ENCODE results near the gene LCNL1. TPM values are rescaled to one million over a fixed set of nuclear protein-coding genes. Genes with fewer than 3 reads are reported as not detected.

LCNL1 gene
- total and polyA plus RNA-seq, 10 of the 15 experiments (the other 5 are each of a cell fraction or from before 2014, with no cell fraction given) = not detected

GRCh38 chr9:136949817-136950655, 32.8 kb upstream of the LCNL1 start:
- FAIRE-seq = peak; percentile 97
- ChIA-PET CTCF (interaction anchor here (1.0 to 3.5 kb wide), 3 partner anchors 80 to 109 kb away, joined by 3 to 163 read pairs (median 65); partner anchors contain the start of genes ABCA2 and FUT7), POLR2A (interaction anchor here (1.0 to 3.0 kb wide), 3 partner anchors 43 to 273 kb away, joined by 3 to 19 read pairs (median 3); partner anchors contain the start of gene PAXX), SMC1A (ENCODE audit: uncharacterized antibody, unreplicated experiment) (interaction anchor here (1.0 to 1.5 kb wide), 3 partner anchors 79 to 85 kb away, joined by 4 to 8 read pairs (median 7); no protein-coding TSS in a partner anchor), RAD21 (ENCODE audit: unreplicated experiment) (interaction anchor here (0.8 to 1.0 kb wide), 2 partner anchors 50 to 85 kb away, joined by 3 to 9 read pairs; no protein-coding TSS in a partner anchor)
- H3K27ac ChIP-seq (ENCODE audit: control insufficient read depth, insufficient read depth) = peak overlapping the region; percentile 53
- H3K4me2 ChIP-seq (ENCODE audit: control insufficient read depth, insufficient read depth) = peak overlapping the region; percentile 98
- peak; percentile 98 for ATAC-seq
- DNase-seq (ENCODE audit: low read depth, low spot score) = peak; percentile 73
- intact Hi-C loops (cut with micrococcal nuclease; ENCODE audit: unreplicated experiment) (loop anchor here (10.0 kb wide), 1 partner anchor 155 kb away; the partner anchor contains the start of genes CCDC183 and TMEM141), in situ Hi-C loops (cut with MboI) (loop anchor here (5.0 kb wide), 1 partner anchor 87 kb away; no protein-coding TSS in a partner anchor)
- TSS peak; percentile 80 for BruUV-seq (replicated peaks)
- H3K4me3 ChIP-seq = peak overlapping the region; percentile 77
- H3K4me1 ChIP-seq (ENCODE audit: control insufficient read depth, insufficient read depth, low read length) = peaks cover 7% of the 10 kb centered on the region
- no peaks in the 10 kb centered on the region for H3K79me2 ChIP-seq (ENCODE audit: control insufficient read depth, insufficient read depth, low read length)
- 9% methylated on average over 53 of the region's 63 CpGs for WGBS (ENCODE audit: insufficient coverage, insufficient replicate concordance, low lambda C conversion rate, missing lambda C conversion rate)
- no peaks in the 10 kb centered on the region for H3K36me3 ChIP-seq (ENCODE audit: control insufficient read depth in 2 of 2, insufficient read depth in 2 of 2, low read length in 1 of 2)
- H3K27me3 ChIP-seq (replicated peaks in 1 of 2; ENCODE audit: control insufficient read depth in 2 of 2, insufficient read depth in 2 of 2, low read length in 1 of 2) = no peaks in the 10 kb centered on the region
- H3K9ac ChIP-seq (ENCODE audit: control insufficient read depth, insufficient read depth, low read length) = peak overlapping the region; percentile 78
- H2AFZ ChIP-seq (ENCODE audit: control insufficient read depth, low read depth, low read length) = peak overlapping the region; percentile 97
- no peaks in the 10 kb centered on the region for H4K20me1 ChIP-seq (ENCODE audit: control insufficient read depth, insufficient read depth)
- H3K9me3 ChIP-seq (replicated peaks; ENCODE audit: control insufficient read depth, insufficient read depth, low read length) = no peaks in the 10 kb centered on the region
- TF ChIP-seq RAD51 (IDR thresholded peaks at IDR 0.05) (peak; percentile 93), NR2F1 (conservative IDR thresholded peaks at IDR 0.05) (peak; percentile 82), GATAD2B (conservative IDR thresholded peaks at IDR 0.05; ENCODE audit: low read depth) (no peak; the same call in 1 of the 2 replicates), FOS (IDR thresholded peaks at IDR 0.05; ENCODE audit: borderline replicate concordance, extremely low read depth, insufficient read length) (peak; percentile 68), BHLHE40 (IDR thresholded peaks at IDR 0.05; ENCODE audit: borderline replicate concordance in 1 of 2, low read depth in 2 of 2, low read length in 1 of 2) (peak; percentile 74 to 98), LARP7 (IDR thresholded peaks at IDR 0.05) (peak; percentile 37), SMARCA5 (IDR thresholded peaks at IDR 0.05) (0 out of 2 replicates have a peak, but pooled peaks have one; percentile 32), SP1 (IDR thresholded peaks at IDR 0.05; ENCODE audit: low read depth, low read length) (peak; percentile 91), IKZF1 (conservative IDR thresholded peaks at IDR 0.05) (peak; percentile 42; the same call in 1 of the 2 replicates), NFYB (IDR thresholded peaks at IDR 0.05; ENCODE audit: insufficient read depth, low read depth, low read length) (peak; percentile 98), SIN3A (IDR thresholded peaks at IDR 0.05; ENCODE audit: low read depth, low read length) (0 out of 2 replicates have a peak, but pooled peaks have one; percentile 10), PML (IDR thresholded peaks at IDR 0.05; ENCODE audit: low read length) (no peak), POU2F2 (IDR thresholded peaks at IDR 0.05; ENCODE audit: borderline replicate concordance, low read depth, low read length) (0 out of 3 replicates have a peak, but pooled peaks have one; percentile 9)
- TF ChIP-seq, protein P1, sequence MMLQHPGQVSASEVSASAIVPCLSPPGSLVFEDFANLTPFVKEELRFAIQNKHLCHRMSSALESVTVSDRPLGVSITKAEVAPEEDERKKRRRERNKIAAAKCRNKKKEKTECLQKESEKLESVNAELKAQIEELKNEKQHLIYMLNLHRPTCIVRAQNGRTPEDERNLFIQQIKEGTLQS (IDR thresholded peaks at IDR 0.05; ENCODE audit: borderline replicate concordance, extremely low read depth, low read depth, low read length) = peak; percentile 89; the same call in 1 of the 2 replicates
- TF ChIP-seq, protein P2, sequence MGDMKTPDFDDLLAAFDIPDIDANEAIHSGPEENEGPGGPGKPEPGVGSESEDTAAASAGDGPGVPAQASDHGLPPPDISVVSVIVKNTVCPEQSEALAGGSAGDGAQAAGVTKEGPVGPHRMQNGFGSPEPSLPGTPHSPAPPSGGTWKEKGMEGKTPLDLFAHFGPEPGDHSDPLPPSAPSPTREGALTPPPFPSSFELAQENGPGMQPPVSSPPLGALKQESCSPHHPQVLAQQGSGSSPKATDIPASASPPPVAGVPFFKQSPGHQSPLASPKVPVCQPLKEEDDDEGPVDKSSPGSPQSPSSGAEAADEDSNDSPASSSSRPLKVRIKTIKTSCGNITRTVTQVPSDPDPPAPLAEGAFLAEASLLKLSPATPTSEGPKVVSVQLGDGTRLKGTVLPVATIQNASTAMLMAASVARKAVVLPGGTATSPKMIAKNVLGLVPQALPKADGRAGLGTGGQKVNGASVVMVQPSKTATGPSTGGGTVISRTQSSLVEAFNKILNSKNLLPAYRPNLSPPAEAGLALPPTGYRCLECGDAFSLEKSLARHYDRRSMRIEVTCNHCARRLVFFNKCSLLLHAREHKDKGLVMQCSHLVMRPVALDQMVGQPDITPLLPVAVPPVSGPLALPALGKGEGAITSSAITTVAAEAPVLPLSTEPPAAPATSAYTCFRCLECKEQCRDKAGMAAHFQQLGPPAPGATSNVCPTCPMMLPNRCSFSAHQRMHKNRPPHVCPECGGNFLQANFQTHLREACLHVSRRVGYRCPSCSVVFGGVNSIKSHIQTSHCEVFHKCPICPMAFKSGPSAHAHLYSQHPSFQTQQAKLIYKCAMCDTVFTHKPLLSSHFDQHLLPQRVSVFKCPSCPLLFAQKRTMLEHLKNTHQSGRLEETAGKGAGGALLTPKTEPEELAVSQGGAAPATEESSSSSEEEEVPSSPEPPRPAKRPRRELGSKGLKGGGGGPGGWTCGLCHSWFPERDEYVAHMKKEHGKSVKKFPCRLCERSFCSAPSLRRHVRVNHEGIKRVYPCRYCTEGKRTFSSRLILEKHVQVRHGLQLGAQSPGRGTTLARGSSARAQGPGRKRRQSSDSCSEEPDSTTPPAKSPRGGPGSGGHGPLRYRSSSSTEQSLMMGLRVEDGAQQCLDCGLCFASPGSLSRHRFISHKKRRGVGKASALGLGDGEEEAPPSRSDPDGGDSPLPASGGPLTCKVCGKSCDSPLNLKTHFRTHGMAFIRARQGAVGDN (IDR thresholded peaks at IDR 0.05) = peak; percentile 55
- TF ChIP-seq, protein P3, sequence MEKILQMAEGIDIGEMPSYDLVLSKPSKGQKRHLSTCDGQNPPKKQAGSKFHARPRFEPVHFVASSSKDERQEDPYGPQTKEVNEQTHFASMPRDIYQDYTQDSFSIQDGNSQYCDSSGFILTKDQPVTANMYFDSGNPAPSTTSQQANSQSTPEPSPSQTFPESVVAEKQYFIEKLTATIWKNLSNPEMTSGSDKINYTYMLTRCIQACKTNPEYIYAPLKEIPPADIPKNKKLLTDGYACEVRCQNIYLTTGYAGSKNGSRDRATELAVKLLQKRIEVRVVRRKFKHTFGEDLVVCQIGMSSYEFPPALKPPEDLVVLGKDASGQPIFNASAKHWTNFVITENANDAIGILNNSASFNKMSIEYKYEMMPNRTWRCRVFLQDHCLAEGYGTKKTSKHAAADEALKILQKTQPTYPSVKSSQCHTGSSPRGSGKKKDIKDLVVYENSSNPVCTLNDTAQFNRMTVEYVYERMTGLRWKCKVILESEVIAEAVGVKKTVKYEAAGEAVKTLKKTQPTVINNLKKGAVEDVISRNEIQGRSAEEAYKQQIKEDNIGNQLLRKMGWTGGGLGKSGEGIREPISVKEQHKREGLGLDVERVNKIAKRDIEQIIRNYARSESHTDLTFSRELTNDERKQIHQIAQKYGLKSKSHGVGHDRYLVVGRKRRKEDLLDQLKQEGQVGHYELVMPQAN (conservative IDR thresholded peaks at IDR 0.05) = peak; percentile 49; the same call in 1 of the 2 replicates
